Ishikawa (cell line): ENCODE data around the gene CD84.

Source experiments
- CEBPB ChIP-seq: IDR thresholded peaks from 2 replicates; pipeline ENCODE4 v1.6.1; 2012
- CREB1 ChIP-seq: IDR thresholded peaks from 2 replicates; pipeline ENCODE4 v1.6.1; 2012; ENCODE audit warnings: low read depth
- EGR1 ChIP-seq: IDR thresholded peaks from 2 replicates; pipeline ENCODE4 v1.6.1; 2012
- EP300 ChIP-seq: IDR thresholded peaks from 2 replicates; pipeline ENCODE4 v1.6.1; 2012; ENCODE audit warnings: borderline replicate concordance
- FOXM1 ChIP-seq: IDR thresholded peaks from 2 replicates; pipeline ENCODE4 v1.6.1; 2012; ENCODE audit warnings: low read depth, borderline replicate concordance
- MAX ChIP-seq: IDR thresholded peaks from 2 replicates; pipeline ENCODE4 v1.6.1; 2012
- NFIC ChIP-seq: IDR thresholded peaks from 2 replicates; pipeline ENCODE4 v1.6.1; 2012
- RAD21 ChIP-seq: IDR thresholded peaks from 2 replicates; pipeline ENCODE4 v1.6.1; 2012; ENCODE audit warnings: low read depth
- REST ChIP-seq: IDR thresholded peaks from 2 replicates; pipeline ENCODE4 v1.6.1; 2012; ENCODE audit warnings: low read depth, mild to moderate bottlenecking
- TAF1 ChIP-seq: IDR thresholded peaks from 2 replicates; pipeline ENCODE4 v1.6.1; 2012; ENCODE audit warnings: low read depth, mild to moderate bottlenecking
- TCF12 ChIP-seq: IDR thresholded peaks from 2 replicates; pipeline ENCODE4 v1.6.1; 2012; ENCODE audit warnings: low read depth
- TEAD4 ChIP-seq: IDR thresholded peaks from 2 replicates; pipeline ENCODE4 v1.6.1; 2012
- USF1 ChIP-seq: IDR thresholded peaks from 2 replicates; pipeline ENCODE4 v1.6.1; 2012
- YY1 ChIP-seq: IDR thresholded peaks from 2 replicates; pipeline ENCODE4 v1.6.1; 2012; ENCODE audit warnings: low read depth

- TF ChIP-seq TAF1 (no peak), EP300 (no peak), MAX (no peak), RAD21 (no peak), FOXM1 (no peak), REST (no peak), CEBPB (no peak), USF1 (no peak), CREB1 (no peak), YY1 (no peak), EGR1 (no peak), TCF12 (no peak), TEAD4 (no peak), NFIC (no peak)
Observed at GRCh38 chr1:160539990-160540858, 39.1 kb downstream of the CD84 start.
